ENCODE measurements around the gene SNRNP48. TPM values are rescaled to one million over a fixed set of nuclear protein-coding genes. Genes with fewer than 3 reads are reported as not detected.

The SNRNP48 gene
- total and polyA plus RNA-seq, 2 of the 4 experiments (the other 2 are of a cell fraction): 5.2 to 6.2 TPM

GRCh38 chr6:7547315-7547714 lies 42.7 kb upstream of the SNRNP48 start:
- no peak overlapping the region for H3K23ac ChIP-seq (ENCODE audit: low read depth, low read length)
- no peak overlapping the region for H3K14ac ChIP-seq (replicated peaks; ENCODE audit: low read depth, low read length)
- no peak for DNase-seq
- H3K18ac ChIP-seq (ENCODE audit: low read depth, low read length): no peak overlapping the region
- H3K36me3 ChIP-seq (ENCODE audit: control insufficient read depth, insufficient read depth, low read length): no peaks in the 10 kb centered on the region
- H3K9me3 ChIP-seq (ENCODE audit: control insufficient read depth, insufficient read depth, low read length): no peaks in the 10 kb centered on the region
- H3K4me3 ChIP-seq (ENCODE audit: insufficient read depth, low read depth, low read length): no peak overlapping the region
- H3K79me1 ChIP-seq (ENCODE audit: low read depth in 1 of 2, low read length in 2 of 2): peaks cover 0 to 38% of the 10 kb centered on the region in 2 experiments; a peak in 2 of 4 replicates
- H3K4ac ChIP-seq (ENCODE audit: low read depth, low read length): no peak overlapping the region
- in situ Hi-C loops (cut with MboI; ENCODE audit: low sequenced_read_pairs) (no loop called here), intact Hi-C loops (cut with micrococcal nuclease) (no loop called here), dilution Hi-C loops (cut with HindIII; ENCODE audit: low sequenced_read_pairs, unreplicated experiment) (no loop called here)
- H2AK9ac ChIP-seq (replicated peaks; ENCODE audit: low read depth, low read length, poor library complexity): no peak overlapping the region
- no peak overlapping the region for H2BK120ac ChIP-seq (ENCODE audit: low read depth, low read length)
- peaks cover 17% of the 10 kb centered on the region for H3K9me1 ChIP-seq (ENCODE audit: insufficient read depth, low read length)
- TF ChIP-seq FOS (IDR thresholded peaks at IDR 0.05; ENCODE audit: low read depth, low read length) (no peak), NFE2L2 (IDR thresholded peaks at IDR 0.05; ENCODE audit: low read depth, low read length) (no peak), CEBPB (IDR thresholded peaks at IDR 0.05; ENCODE audit: low read depth, low read length) (no peak), CHD1 (IDR thresholded peaks at IDR 0.05; ENCODE audit: low read depth, low read length) (no peak), RAD21 (IDR thresholded peaks at IDR 0.05; ENCODE audit: low read length) (no peak), ELK1 (IDR thresholded peaks at IDR 0.05; ENCODE audit: borderline replicate concordance, low read depth, low read length) (no peak), SMC3 (IDR thresholded peaks at IDR 0.05; ENCODE audit: low read depth, low read length) (no peak), POLR2A (IDR thresholded peaks at IDR 0.05; ENCODE audit: low read depth, low read length) (no peak)
- H4K20me1 ChIP-seq (ENCODE audit: insufficient read depth, low read length): peaks cover 7% of the 10 kb centered on the region; the same call in 1 of the 2 replicates
- WGBS, 2 experiments (ENCODE audit: extremely low coverage in 2 of 2, insufficient read length in 1 of 2): no CpG with 5 or more reads among the region's 4 CpGs
- H2BK20ac ChIP-seq (ENCODE audit: low read depth, low read length): no peak overlapping the region
- H3K4me2 ChIP-seq (ENCODE audit: low read depth, low read length): no peak overlapping the region
- no peak overlapping the region for H3K27ac ChIP-seq (ENCODE audit: insufficient read depth, low read length)
- no peak overlapping the region for H2BK15ac ChIP-seq (ENCODE audit: low read depth, low read length)
- H3K27me3 ChIP-seq (ENCODE audit: control insufficient read depth, insufficient read depth, low read length): no peaks in the 10 kb centered on the region; the same call in 1 of the 2 replicates
- no peak overlapping the region for H2BK5ac ChIP-seq (ENCODE audit: low read depth, low read length, poor library complexity, severe bottlenecking)
- H3K56ac ChIP-seq (ENCODE audit: extremely low read depth, insufficient read depth, low read length): no peak overlapping the region
- no peak overlapping the region for H4K91ac ChIP-seq (ENCODE audit: insufficient read depth, low read depth, low read length)
- no peak overlapping the region for H3K9ac ChIP-seq (ENCODE audit: low read depth, low read length)
- H3K4me1 ChIP-seq (ENCODE audit: control insufficient read depth, insufficient read depth, low read length): peaks cover 4% of the 10 kb centered on the region; the same call in 1 of the 2 replicates
- H4K8ac ChIP-seq (ENCODE audit: low read depth in 2 of 2, low read length in 2 of 2): no peak overlapping the region
- no TSS peak for BruUV-seq (replicated peaks)
- peak overlapping the region; percentile 2; the same call in 1 of the 2 replicates for H2AK5ac ChIP-seq (ENCODE audit: low read depth, low read length)
- no peak for ATAC-seq (ENCODE audit: low read depth)
- no peak overlapping the region for H4K5ac ChIP-seq (ENCODE audit: low read depth, low read length)
- ChIA-PET POLR2A (ENCODE audit: unreplicated experiment) (no interaction called here), CTCF (no interaction called here)
- H2AFZ ChIP-seq (replicated peaks; ENCODE audit: low read length, poor library complexity): no peak overlapping the region
